GM18909 (cell line): ENCODE results near the gene KLK4.

ENCODE experiments used
- ATAC-seq: cut with Tn5 transposase; IDR thresholded peaks from one replicate; pipeline ENCODE4 v1.9.1; 2021; ENCODE audit warnings: mild to moderate bottlenecking; ENCODE audit not compliant: unreplicated experiment, poor library complexity

Gene KLK4

GRCh38 chr19:50890422-50891252, 20.6 kb downstream of the KLK4 start:
- no peak for ATAC-seq

- no peak for ATAC-seq
Measured at GRCh38 chr19:50889638-50890037, 21.6 kb downstream of the KLK4 start.

- no peak for ATAC-seq
Measured at GRCh38 chr19:50882188-50882587, 29.0 kb downstream of the KLK4 start.

- no peak for ATAC-seq
Measured at GRCh38 chr19:50880241-50880640, 31.0 kb downstream of the KLK4 start.

GRCh38 chr19:50878851-50879250, 32.3 kb downstream of the KLK4 start:
- no peak for ATAC-seq

- ATAC-seq, result no peak
Measured at GRCh38 chr19:50877338-50877737, 33.9 kb downstream of the KLK4 start.

GRCh38 chr19:50876456-50876855, 34.7 kb downstream of the KLK4 start:
- no peak for ATAC-seq

- ATAC-seq, result no peak
Measured at GRCh38 chr19:50875795-50876422, 35.3 kb downstream of the KLK4 start.

- no peak for ATAC-seq
Measured at GRCh38 chr19:50874211-50874610, 37.0 kb downstream of the KLK4 start.

- ATAC-seq, result no peak
Measured at GRCh38 chr19:50873056-50873455, 38.1 kb downstream of the KLK4 start, which contains the start of gene KLK2. Gene KLK2, plus strand, starts transcription at chr19:50873439. Its CDS starts 35 bp downstream, at chr19:50873474.

- ATAC-seq, result no peak
Measured at GRCh38 chr19:50870417-50871089, 40.6 kb downstream of the KLK4 start.

- no peak for ATAC-seq
Measured at GRCh38 chr19:50869479-50869878, 41.7 kb downstream of the KLK4 start.

GRCh38 chr19:50861496-50862286, 49.5 kb downstream of the KLK4 start:
- no peak for ATAC-seq

- no peak for ATAC-seq
Measured at GRCh38 chr19:50861010-50861409, 50.2 kb downstream of the KLK4 start.

GRCh38 chr19:50859849-50860248, 51.3 kb downstream of the KLK4 start:
- no peak for ATAC-seq

GRCh38 chr19:50858886-50859285, 52.3 kb downstream of the KLK4 start:
- no peak for ATAC-seq

GRCh38 chr19:50857366-50857765, 53.8 kb downstream of the KLK4 start:
- no peak for ATAC-seq
